Left forelimb (tissue), 1 donor: ENCODE results near the gene APEX2.
A peak's percentile ranks its signal among the peaks of the same experiment; 100 is the strongest.
"Not testable (repeated sequence)": the region's sequence is repeated elsewhere in the genome, so short reads cannot be mapped to it uniquely, and the experiment has no call there.

ENCODE experiments used
- DNase-seq: peaks from one replicate; pipeline ENCODE4 v3.0.0-alpha.2; 2018; ENCODE audit warnings: low spot score

Gene APEX2

DNA sequence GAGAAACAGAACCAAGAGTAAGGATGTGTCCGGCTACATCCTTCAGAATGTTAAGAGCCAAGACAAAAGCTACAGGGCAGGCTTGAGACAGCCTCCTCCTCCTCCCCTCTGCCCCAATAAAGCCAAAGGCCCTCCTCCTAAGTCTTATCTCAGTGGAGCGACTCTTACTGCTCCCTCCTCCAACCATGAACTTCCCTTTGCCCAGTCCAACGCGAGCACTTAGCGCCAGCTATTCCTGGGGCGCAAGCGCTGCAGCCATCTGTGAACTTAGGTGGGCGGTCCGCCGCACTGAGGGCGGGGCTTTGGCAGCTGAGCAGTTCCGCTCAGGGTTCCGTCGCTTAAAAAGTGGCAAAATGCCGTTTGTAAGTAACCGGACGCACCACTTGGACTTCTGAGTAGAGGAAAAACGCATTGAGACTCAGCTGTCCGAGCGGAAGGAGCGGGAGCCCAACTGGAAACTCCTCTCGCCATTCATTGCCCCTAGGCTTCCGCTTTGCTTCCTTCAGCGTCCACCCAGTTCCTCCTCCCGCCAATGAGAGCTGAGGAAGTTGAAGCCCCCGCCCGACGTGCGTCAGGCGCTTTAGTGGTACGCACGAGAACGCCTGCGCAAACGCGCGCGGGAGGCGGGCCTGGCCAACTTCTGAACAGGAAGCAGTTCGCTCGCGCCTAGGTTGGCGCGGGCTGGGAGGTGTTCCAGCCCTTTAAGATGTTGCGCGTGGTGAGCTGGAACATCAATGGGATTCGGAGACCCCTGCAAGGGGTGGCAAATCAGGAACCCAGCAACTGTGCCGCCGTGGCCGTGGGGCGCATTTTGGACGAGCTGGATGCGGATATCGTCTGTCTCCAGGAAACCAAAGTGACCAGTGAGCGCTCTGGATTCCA, at the start of gene APEX2:
TSS of gene APEX2 (plus strand) at position 647 of the 882 bp plus-strand sequence. CDS start at position 707, 60 bp downstream.
- peak; percentile 88 for DNase-seq

DNA sequence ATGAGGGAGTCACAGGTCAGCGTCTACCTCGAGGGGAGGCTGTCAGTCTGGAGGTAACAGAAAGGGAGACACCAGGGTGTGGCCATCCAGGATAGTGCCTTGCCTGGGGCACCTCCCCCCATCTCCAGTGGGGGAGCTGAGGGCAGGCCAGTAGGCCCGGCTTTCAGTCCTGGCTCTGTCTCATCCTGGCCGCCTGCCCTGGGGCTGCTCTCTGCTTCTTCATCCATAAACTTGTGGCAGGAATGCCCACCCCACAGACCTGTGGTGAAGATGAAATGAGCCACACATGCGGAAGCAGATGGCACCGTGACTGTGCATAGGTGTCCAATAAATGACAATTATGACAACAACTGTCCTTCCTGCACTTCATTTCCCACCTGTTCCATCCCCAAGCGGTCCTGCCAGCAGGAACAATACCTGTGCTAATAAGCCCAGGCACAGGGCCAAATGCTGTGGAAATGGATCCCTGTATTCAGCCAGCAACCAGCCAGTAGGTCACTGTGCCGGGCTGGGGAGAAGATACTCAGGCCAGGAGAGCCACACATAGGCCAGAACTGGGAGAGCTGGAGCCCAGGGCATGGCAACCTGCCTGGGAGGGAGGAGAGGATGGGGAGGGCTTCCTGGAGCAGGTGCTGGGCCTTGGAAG, 49.3 kb upstream of the APEX2 start:
- no peak for DNase-seq

DNA sequence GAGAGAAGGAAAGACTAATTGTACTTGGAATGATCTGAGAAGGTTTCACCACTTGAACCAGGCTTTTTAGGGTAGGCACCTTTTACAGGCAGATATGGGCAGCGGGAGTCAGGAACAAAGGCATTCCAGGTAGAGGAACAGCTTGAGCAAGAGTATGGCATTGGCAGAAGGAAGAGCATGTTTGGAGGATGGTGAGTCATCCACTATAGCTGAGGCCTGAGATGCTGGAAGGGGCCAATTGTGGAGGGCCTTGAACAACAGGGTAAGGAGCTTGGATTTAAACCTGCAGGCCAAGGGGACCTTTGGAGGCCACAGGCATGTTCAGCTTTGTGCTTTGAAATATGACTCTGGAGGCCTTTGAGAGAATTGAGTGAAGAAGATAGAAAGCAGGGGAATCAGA, 38.4 kb upstream of the APEX2 start:
- DNase-seq: no peak

GRCh38 chrX:54964766-54965497, 35.2 kb upstream of the APEX2 start:
- DNase-seq: no peak

DNA sequence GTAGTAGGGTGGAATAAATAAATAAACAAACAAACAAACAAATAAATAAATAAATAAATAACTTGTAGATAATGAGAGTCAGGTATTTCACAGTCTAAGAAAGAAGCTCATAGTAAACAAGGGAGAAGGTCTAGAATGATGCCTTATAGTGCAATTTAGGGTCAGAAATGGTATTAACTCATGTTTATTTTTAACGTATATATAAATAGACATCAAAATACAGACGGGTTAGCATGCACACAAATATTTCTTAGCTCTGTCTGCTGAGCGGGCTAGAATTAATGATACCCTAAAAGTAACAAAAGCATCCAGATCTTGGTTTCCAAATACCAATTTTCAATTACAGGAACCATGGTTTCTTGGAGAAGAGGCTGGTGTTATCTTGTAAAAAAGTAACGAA, 22.8 kb upstream of the APEX2 start:
- no peak for DNase-seq

DNA sequence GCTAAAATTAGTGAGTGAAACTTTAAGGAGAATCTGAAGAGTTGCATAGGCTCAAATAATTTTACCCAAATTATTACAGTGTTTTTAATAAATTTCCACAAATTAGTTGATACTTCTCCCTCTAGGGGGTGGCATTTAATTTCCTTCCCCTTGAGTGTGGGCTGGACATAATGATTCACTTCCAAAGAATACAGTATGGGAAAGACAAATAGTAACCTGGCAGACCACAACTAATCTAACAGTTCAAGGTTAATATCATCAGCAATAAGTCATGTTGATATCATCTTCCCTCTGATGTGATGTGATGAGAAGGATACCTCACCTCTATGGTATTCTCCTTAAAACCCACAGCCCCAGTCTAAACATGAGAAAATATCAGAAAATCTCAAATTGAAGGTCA, 21.7 kb upstream of the APEX2 start:
- no peak for DNase-seq

GRCh38 chrX:54979432-54979831, 20.7 kb upstream of the APEX2 start:
- DNase-seq: no peak

DNA sequence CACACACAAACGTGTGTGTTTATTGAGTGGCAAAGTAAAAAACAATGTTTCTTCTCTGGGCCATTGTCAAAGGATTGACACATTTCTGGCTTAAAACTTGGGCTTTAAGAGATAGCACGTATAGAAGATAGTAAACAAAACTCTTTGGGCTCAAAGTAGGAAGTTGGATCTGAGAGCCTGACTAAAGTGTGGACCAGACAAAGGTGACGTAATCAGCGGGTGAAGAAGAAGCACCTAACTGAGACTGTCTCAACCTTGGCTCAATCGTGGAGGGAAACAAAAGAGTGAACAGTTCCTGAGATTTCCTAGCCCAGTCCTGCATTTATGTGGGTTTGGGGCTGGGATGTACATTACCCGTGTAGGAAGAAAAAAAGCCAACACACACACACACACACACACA, 19.8 kb upstream of the APEX2 start:
- no peak for DNase-seq

DNA sequence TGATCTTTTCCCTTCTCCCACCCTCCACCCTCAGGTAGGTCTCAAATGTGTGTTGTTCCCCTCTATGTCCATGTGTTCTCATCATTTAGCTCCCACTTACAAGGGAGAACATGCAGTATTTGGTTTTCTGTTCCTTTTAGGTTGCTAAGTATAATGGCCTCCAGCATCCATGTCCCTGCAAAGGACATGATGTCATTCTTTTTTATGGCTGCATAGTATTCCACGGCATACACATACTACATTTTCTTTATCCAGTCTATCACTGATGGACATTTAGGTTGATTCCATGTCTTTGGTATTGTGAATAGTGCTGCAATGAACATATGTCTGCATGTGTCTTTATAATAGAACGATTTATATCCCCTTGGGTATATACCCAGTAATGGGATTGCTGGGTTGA, 16.9 kb upstream of the APEX2 start:
- not testable (repeated sequence) for DNase-seq

GRCh38 chrX:54991706-54992105, 8.5 kb upstream of the APEX2 start:
- DNase-seq: no peak

DNA sequence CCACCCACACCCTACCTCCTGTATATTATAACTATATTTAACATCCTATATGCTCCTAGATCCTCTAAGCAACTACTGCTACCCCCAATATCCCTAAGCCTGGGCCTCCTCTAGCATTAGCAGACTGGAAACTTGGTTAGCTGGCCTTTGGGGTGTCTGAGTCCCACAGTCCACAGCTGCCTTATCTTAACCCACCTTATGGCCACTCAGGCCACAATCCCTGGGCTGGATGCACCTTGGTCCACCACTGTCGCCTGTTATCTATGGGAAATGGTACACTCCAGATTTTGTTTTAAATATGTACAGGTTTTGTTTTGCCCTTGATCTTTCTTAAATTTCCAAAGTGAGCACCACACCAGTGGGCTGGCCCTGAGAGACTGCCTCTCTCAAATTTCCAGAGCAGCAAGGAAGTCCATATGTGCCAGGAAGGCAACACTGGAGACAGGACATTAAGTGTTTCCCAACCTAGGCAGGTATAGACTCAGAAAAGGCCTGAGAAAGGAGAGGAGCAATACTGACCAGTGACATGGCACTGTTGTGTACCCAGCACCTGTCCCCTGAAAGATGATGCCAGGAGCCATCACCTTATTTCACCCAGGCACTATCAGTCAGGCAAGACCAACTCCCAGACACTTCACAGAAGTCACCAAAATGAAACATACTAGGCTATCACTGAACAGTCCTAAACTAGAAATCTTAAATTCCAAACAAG, 7.1 kb upstream of the APEX2 start:
- DNase-seq: no peak

DNA sequence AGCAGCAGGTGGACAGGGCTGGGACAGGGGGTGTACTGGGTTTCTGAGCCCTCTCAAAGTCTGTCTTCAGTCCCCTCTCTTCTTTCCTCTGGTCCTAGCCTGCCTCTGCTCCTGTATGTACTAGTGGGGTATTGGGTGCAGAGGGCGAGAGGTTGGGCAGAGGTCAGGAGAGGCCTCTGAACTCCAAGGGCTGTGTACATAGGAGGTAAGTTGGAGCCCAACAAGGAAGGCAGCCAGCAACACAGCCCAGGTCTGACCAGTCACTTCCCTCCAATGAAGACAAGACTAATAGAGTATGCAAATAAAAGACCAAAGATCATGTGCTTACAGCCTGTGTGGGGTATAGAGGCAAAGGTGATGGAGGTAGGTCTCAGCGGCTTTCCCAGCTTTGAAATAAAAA, 6.1 kb upstream of the APEX2 start, which contains the start of gene PFKFB1:
TSS of gene PFKFB1 (minus strand) at position 90 of the 400 bp plus-strand sequence. CDS start 181 bp downstream, outside the sequence.
- DNase-seq: no peak

DNA sequence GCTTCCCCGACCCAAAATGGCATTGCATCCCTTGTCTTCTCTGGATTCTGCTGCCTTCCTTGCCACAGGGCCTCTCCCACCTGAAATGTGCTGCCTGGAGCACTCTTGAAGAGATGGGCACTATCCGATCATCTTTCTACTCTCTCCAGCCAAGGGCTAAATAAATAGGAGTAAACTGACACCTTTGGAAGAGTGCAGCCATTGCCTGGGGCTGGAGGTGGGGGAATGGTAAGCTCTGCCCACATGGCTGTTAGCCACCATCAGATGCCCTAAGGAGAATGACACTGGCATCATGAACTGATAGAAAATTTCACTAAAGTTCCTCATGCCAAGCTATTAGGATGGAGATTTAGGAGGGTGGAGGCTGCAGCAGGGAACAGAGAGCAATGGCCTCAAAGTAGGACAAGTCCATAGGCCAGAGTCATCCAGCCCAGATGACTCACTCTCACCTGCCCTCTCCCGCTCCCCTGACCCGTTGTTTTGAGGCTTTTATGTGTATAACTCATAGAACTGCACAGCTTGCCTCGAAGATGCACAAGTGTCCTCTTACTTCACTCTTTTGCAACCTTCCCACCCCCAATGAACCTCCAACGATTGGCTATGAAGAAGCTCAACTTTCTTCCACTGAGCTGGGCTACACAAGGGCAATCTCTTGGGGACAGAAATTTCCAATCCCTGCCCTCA, 5.4 kb upstream of the APEX2 start:
- no peak for DNase-seq

DNA sequence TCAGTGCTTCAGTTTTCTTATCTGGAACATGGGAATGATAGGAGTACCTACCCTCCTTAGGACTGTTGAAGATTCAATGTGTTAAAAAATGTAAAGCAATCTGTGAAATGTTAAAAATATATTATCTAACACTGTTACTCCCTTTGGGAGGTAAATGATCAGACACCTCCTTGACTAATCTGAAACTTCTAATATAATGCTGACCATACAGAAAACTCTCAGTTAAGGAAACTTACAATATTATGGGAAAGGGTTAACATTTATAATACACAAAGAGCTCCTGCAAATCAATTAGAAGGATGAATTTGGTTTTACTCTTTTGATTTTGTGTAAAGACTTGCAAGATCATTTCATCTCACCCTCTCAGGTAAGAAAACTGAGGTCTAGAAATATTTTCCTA, 4.5 kb upstream of the APEX2 start:
- no peak for DNase-seq

GRCh38 chrX:55004231-55004630, 4.1 kb downstream of the APEX2 start:
- DNase-seq: no peak

GRCh38 chrX:55005256-55005655, 5.1 kb downstream of the APEX2 start:
- DNase-seq: no peak

DNA sequence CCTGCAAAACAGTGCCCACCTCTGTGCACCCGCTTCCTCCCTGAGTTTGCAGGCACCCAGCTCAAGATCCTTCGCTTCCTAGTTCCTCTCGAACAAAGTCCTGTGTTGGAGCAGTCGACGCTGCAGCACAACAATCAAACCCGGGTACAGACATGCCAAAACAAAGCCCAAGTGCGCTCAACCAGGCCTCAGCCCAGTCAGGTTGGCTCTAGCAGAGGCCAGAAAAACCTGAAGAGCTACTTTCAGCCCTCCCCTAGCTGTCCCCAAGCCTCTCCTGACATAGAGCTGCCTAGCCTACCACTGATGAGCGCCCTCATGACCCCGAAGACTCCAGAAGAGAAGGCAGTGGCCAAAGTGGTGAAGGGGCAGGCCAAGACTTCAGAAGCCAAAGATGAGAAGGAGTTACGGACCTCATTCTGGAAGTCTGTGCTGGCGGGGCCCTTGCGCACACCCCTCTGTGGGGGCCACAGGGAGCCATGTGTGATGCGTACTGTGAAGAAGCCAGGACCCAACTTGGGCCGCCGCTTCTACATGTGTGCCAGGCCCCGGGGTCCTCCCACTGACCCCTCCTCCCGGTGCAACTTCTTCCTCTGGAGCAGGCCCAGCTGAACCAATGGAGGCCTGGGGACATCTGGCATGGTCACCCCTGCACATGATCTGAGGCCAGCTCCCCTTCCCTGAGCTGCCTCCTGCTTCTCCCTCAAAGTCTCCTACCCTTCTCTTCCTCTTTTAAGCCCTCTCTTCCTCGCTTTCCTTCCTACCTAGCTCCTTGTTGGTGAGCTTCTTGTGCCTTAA, 6.9 kb downstream of the APEX2 start:
- DNase-seq: no peak

DNA sequence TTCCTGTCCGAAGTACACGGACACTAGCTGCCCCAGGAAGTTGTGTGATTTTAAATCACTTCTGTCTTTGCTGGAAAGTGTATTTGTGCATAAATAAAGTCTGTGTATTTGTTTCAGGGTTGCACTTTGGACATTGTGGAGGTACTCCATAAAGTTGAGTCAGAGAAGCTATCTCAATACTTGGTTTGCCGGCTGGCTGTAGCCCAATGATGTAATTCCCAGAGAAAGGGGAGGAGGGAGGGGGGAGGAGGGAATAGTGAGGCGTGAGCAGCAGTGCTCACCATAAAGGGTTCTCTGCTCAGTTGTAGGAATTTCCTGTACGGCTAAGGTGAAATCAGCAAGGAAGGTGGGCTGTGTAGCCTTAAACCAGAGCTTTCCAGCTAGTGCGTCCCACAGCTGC, 7.5 kb downstream of the APEX2 start:
- no peak for DNase-seq

DNA sequence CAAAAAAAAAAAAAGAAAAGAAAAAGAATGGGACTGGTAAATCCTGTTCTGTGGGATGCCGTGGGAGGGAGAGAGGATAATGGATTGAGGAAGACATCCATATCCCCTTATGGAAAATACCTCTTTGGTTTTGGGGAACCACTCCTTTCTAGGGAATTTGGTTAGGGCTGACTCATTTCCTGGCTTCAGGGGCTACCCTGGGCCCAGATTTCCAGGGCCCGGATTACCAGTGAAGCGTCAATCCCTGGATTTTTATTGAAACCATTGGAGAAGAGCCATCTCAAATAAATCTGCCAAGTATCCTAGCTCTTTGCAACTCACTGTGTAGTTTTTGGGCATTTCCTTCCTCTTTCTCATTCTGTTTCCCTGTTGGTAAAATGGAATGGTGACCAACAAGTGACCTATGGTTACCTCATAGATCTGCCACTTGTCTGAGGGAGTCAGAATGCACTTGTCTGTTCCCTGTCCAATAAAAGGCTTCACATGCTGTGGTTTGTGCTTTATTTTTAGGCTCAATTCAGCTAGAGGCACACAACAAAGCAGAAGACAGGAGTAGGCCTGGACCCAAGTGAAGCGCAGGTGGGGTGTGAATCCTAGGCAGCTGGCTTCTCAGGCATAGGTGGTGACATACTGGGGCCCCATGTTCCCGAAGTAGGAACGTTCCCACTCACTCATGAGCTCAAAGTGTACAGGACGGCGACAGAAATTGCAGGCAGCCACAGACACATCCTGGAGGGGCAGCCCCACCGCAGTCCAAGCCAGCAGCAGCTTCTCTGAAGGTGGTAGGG, 8.6 kb downstream of the APEX2 start:
- no peak for DNase-seq

DNA sequence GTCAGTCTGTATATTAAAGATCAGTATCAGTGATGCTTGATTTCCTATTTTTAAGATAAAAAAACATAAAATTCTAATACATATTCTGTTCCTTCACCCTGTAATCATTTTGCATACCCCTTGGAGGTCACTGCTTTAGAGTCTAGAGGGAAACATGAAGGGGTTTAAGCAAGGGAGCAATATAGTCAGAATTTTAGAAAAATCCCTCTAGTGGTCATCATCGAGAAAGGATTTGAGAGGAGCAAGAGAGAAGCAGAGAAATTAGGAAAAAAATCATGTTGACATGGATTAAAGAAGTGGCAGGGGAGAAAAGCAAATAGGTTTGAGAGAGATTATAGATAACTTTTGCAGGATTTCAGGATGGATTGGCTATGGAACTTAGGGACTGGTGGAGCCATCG, 11.1 kb downstream of the APEX2 start:
- DNase-seq: no peak
